HepG2 (cell line): ENCODE measurements around the gene ENDOG. TPM values are rescaled to one million over a fixed set of nuclear protein-coding genes. Genes with fewer than 3 reads are reported as not detected.

Source experiments
- ATAC-seq: fragments of 200-7000 bp; cut with Tn5 transposase; 3 replicates; pipeline ENCODE4 v1.9.1; 2020; ENCODE audit warnings: mild to moderate bottlenecking, moderate library complexity
- BruUV-seq: library from RNA; stranded (reverse); fragments of 400-500 nt; replicated peaks from 2 replicates; lab custom pipeline; 2021; lab: Mats Ljungman, UMichigan
- CTCF ChIA-PET: fragments of 300-600 bp; formaldehyde crosslinking; extraction: SDS; loops from one replicate; lab custom pipeline; 2021; ENCODE audit warnings: low total read pairs, inconsistent platforms, low intra/inter-chr PET ratio; lab: Yijun Ruan, JAX
- POLR2A ChIA-PET: fragments of 350-600 bp; sonication (Branson Sonifier 250); formaldehyde crosslinking; loops from one replicate; lab custom pipeline; 2020; ENCODE audit warnings: antibody characterized with exemption, inconsistent platforms; lab: Yijun Ruan, JAX
- DNase-seq: peaks from one replicate; pipeline ENCODE4 v3.0.0-alpha.2; 2015; ENCODE audit warnings: low spot score
- FAIRE-seq: peaks from 3 replicates; lab custom pipeline; 2011; peaks lifted over from hg19 to GRCh38; lab: Jason Lieb, UNC
- H2AFZ ChIP-seq: one replicate; pipeline ENCODE4 v1.6.1; 2011; ENCODE audit warnings: low read length, inconsistent platforms
- H3K27ac ChIP-seq: fragments of 300-600 bp; 3 replicates; pipeline ENCODE4 v1.8.0; 2011; ENCODE audit warnings: mixed run types, mild to moderate bottlenecking, mixed read lengths, low read length, inconsistent platforms; ENCODE audit not compliant: insufficient read depth; ENCODE audit errors: extremely low read length
- H3K27me3 ChIP-seq, 2 experiments: fragments of 200-600 bp in 1 of 2; 2 replicates in 1 of 2; 3 replicates in 1 of 2; pipeline versions ENCODE4 v1.6.0 to v1.8.0; 2011; ENCODE audit warnings: low read length in 2 of 2, mild to moderate bottlenecking in 2 of 2, moderate library complexity in 2 of 2, inconsistent platforms in 1 of 2; ENCODE audit not compliant: insufficient read depth in 2 of 2, control insufficient read depth in 1 of 2
- H3K36me3 ChIP-seq, 2 experiments: fragments of 200-600 bp in 1 of 2; replicated peaks in 1 of 2; 2 replicates in 1 of 2; 3 replicates in 1 of 2; pipeline versions ENCODE4 v1.5.1 to v1.8.0; 2011; ENCODE audit warnings: low read length in 2 of 2, inconsistent platforms in 1 of 2; ENCODE audit not compliant: insufficient read depth in 2 of 2, control insufficient read depth in 1 of 2
- H3K4me1 ChIP-seq: 2 replicates; pipeline ENCODE4 v1.5.1; 2012; ENCODE audit warnings: low read length, inconsistent platforms; ENCODE audit not compliant: insufficient read depth
- H3K4me2 ChIP-seq: 2 replicates; pipeline ENCODE4 v1.6.0; 2011; ENCODE audit warnings: low read depth, low read length, inconsistent platforms
- H3K4me3 ChIP-seq, 3 experiments: fragments of 200-600 bp in 1 of 3; sonication (generic), shearing (Covaris generic) in 1 of 3; replicated peaks in 1 of 3; 2 replicates each; pipeline ENCODE4 v1.5.1; 2011 to 2016; ENCODE audit warnings: low read length in 3 of 3, inconsistent platforms in 2 of 3, low read depth in 2 of 3, mild to moderate bottlenecking in 2 of 3, control low read depth in 1 of 3, mixed read lengths in 1 of 3; ENCODE audit not compliant: insufficient read depth in 1 of 3
- H3K79me2 ChIP-seq: one replicate; pipeline ENCODE4 v1.6.1; 2011; ENCODE audit warnings: low read length, inconsistent platforms; ENCODE audit not compliant: insufficient read depth
- H3K9ac ChIP-seq: 2 replicates; pipeline ENCODE4 v1.6.0; 2011; ENCODE audit warnings: mild to moderate bottlenecking, low read depth, low read length, inconsistent platforms; ENCODE audit not compliant: insufficient read depth
- H3K9me3 ChIP-seq: 2 replicates; pipeline ENCODE4 v1.5.1; 2012; ENCODE audit warnings: mild to moderate bottlenecking, low read length
- H4K20me1 ChIP-seq: 2 replicates; pipeline ENCODE4 v1.6.0; 2011; ENCODE audit warnings: inconsistent platforms, mild to moderate bottlenecking, low read length, moderate library complexity; ENCODE audit not compliant: insufficient read depth
- CBX1 ChIP-seq: IDR thresholded peaks from one replicate; pipeline ENCODE4 v1.6.1; 2016; ENCODE audit warnings: antibody characterized with exemption, low read depth
- CHCHD3 ChIP-seq: sonication (generic); formaldehyde crosslinking; IDR thresholded peaks from 2 replicates; pipeline ENCODE4 v1.8.0; 2022; ENCODE audit warnings: mild to moderate bottlenecking, missing genetic modification reagents, moderate library complexity
- HOXA3 ChIP-seq: sonication (generic); formaldehyde crosslinking; IDR thresholded peaks from 2 replicates; pipeline ENCODE4 v1.5.0; 2020; ENCODE audit warnings: missing genetic modification reagents
- ISX ChIP-seq: sonication (generic); formaldehyde crosslinking; conservative IDR thresholded peaks from 2 replicates; pipeline ENCODE4 v1.5.0; 2020; ENCODE audit warnings: missing genetic modification reagents
- KLF6 ChIP-seq: IDR thresholded peaks from 2 replicates; pipeline ENCODE4 v1.8.0; 2016; ENCODE audit warnings: missing biosample characterization, missing genetic modification reagents
- MED1 ChIP-seq: sonication (generic); formaldehyde crosslinking; IDR thresholded peaks from 2 replicates; pipeline ENCODE4 v1.4.0; 2020; ENCODE audit warnings: missing genetic modification reagents
- NAIF1 ChIP-seq: sonication (generic); formaldehyde crosslinking; IDR thresholded peaks from 2 replicates; pipeline ENCODE4 v1.5.0; 2020; ENCODE audit warnings: mild to moderate bottlenecking, missing genetic modification reagents, borderline replicate concordance
- NFE2L2 ChIP-seq: fragments of 150-350 bp; IDR thresholded peaks from 2 replicates; pipeline ENCODE4 v1.6.1; 2014; ENCODE audit warnings: low read length
- NFRKB ChIP-seq: fragments of 450-650 bp; IDR thresholded peaks from 2 replicates; pipeline ENCODE4 v1.6.1; 2017
- PAX8 ChIP-seq: sonication (generic); formaldehyde crosslinking; IDR thresholded peaks from 2 replicates; pipeline ENCODE4 v1.8.0; 2022; ENCODE audit warnings: mild to moderate bottlenecking, missing genetic modification reagents, borderline replicate concordance
- SKIL ChIP-seq: sonication (generic); formaldehyde crosslinking; IDR thresholded peaks from 2 replicates; pipeline ENCODE4 v1.8.0; 2022; ENCODE audit warnings: missing genetic modification reagents, mild to moderate bottlenecking, moderate library complexity, borderline replicate concordance
- SRSF4 ChIP-seq: fragments of 200-400 bp; formaldehyde crosslinking; IDR thresholded peaks from one replicate; pipeline ENCODE4 v1.6.1; 2018; ENCODE audit warnings: mild to moderate bottlenecking, low read depth, low read length, moderate library complexity; ENCODE audit not compliant: poor library complexity, severe bottlenecking
- ZKSCAN1 ChIP-seq: fragments of 150-350 bp; IDR thresholded peaks from 2 replicates; pipeline ENCODE4 v1.6.1; 2014; ENCODE audit warnings: low read length
- ZMYM3 ChIP-seq: sonication (generic); formaldehyde crosslinking; IDR thresholded peaks from 2 replicates; pipeline ENCODE4 v1.5.1; 2020; ENCODE audit warnings: mild to moderate bottlenecking, missing genetic modification reagents
- ZNF275 ChIP-seq: sonication (generic); formaldehyde crosslinking; IDR thresholded peaks from 2 replicates; pipeline ENCODE4 v1.8.0; 2022; ENCODE audit warnings: missing genetic modification reagents, mild to moderate bottlenecking, inconsistent platforms, borderline replicate concordance
- ZNF30 ChIP-seq: sonication (generic); formaldehyde crosslinking; IDR thresholded peaks from 2 replicates; pipeline ENCODE4 v1.5.0; 2020; ENCODE audit warnings: mild to moderate bottlenecking, missing genetic modification reagents
- ZNF446 ChIP-seq: sonication (generic); formaldehyde crosslinking; IDR thresholded peaks from 2 replicates; pipeline ENCODE4 v1.5.0; 2020; ENCODE audit warnings: mild to moderate bottlenecking, missing genetic modification reagents
- ZNF598 ChIP-seq: sonication (generic); formaldehyde crosslinking; IDR thresholded peaks from 2 replicates; pipeline ENCODE4 v1.5.1; 2020; ENCODE audit warnings: mild to moderate bottlenecking, missing genetic modification reagents, borderline replicate concordance
- WGBS: methylation state at CpG from one replicate; pipeline ENCODE4 v1.1.6; 2017; ENCODE audit warnings: low lambda C conversion rate; 5-methylcytosine and 5-hydroxymethylcytosine counted together
- in situ Hi-C: cut with HindIII; loops from 2 replicates; pipeline ENCODE4 v1.10.0; 2017; ENCODE audit warnings: low pct_unique_long_range_greater_than_20kb; ENCODE audit not compliant: extremely low pct_ligation_motif_present
- intact Hi-C: fragments of 100-400 bp; cut with micrococcal nuclease; formaldehyde crosslinking; loops from one replicate; pipeline ENCODE4 v1.10.0; 2022; ENCODE audit not compliant: unreplicated experiment
- polyA plus RNA-seq, 8 experiments: library from polyadenylated mRNA; depleted of rRNA in 3 of 8; stranded (reverse) in 7 of 8; unstranded in 1 of 8; fragments of >200 nt; fragmentation: Illumina TruSeq in 4 of 8; extraction: Trizol in 4 of 8; gene quantifications; 2 replicates each; pipeline versions ENCODE4 v1.2.1 to v1.2.3, GENCODE V29; 2011 to 2016; ENCODE audit warnings: low read depth in 4 of 8, missing spikeins in 1 of 8, mixed read lengths in 1 of 8; ENCODE audit not compliant: insufficient read depth in 1 of 8
- total RNA-seq, 5 experiments: library from RNA; depleted of rRNA; stranded (reverse); fragments of >200 nt; fragmentation: Illumina TruSeq; extraction: Trizol; gene quantifications; 2 replicates each; pipeline ENCODE4 v1.2.3, GENCODE V29; 2016; ENCODE audit warnings: low read depth in 1 of 5
- TF ChIP-seq, protein P1 (sequence below): sonication (generic); formaldehyde crosslinking; IDR thresholded peaks from 2 replicates; pipeline ENCODE4 v1.5.1; 2020; ENCODE audit warnings: missing genetic modification reagents, mild to moderate bottlenecking, borderline replicate concordance
- TF ChIP-seq, protein P2 (sequence below): sonication (generic); formaldehyde crosslinking; IDR thresholded peaks from 2 replicates; pipeline ENCODE4 v1.5.0; 2020; ENCODE audit warnings: mild to moderate bottlenecking, missing genetic modification reagents, borderline replicate concordance

Gene ENDOG
- total and polyA plus RNA-seq, 2 of the 13 experiments (the other 11 are each of a cell fraction or from before 2014, with no cell fraction given): 26.3 to 28.8 TPM

- Histone ChIP-seq H3K4me1 (peaks cover 44% of the 10 kb centered on the region), H3K27me3 (no peaks in the 10 kb centered on the region; a peak in 1 of 5 replicates), H3K9me3 (no peaks in the 10 kb centered on the region), H3K4me2 (no peak overlapping the region), H3K9ac (no peak overlapping the region), H3K79me2 (peaks cover 16% of the 10 kb centered on the region), H4K20me1 (no peaks in the 10 kb centered on the region), H3K4me3 (no peak overlapping the region), H3K27ac (no peak overlapping the region), H2AFZ (no peak overlapping the region), H3K36me3 (no peaks in the 10 kb centered on the region)
- TF ChIP-seq ZNF275 (CRISPR knock-in tag) (no peak), ZNF598 (no peak), NFRKB (no peak), NFE2L2 (no peak), ZKSCAN1 (no peak), SRSF4 (no peak), ZNF30 (no peak), NAIF1 (CRISPR knock-in tag) (no peak), CBX1 (no peak), ZNF446 (CRISPR knock-in tag) (no peak), PAX8 (CRISPR knock-in tag) (no peak), ISX (CRISPR knock-in tag) (no peak), HOXA3 (CRISPR knock-in tag) (no peak), KLF6 (CRISPR knock-in tag) (no peak), SKIL (CRISPR knock-in tag) (no peak), ZMYM3 (CRISPR knock-in tag) (no peak), CHCHD3 (CRISPR knock-in tag) (no peak), MED1 (CRISPR knock-in tag) (no peak)
- TF ChIP-seq, protein P1, sequence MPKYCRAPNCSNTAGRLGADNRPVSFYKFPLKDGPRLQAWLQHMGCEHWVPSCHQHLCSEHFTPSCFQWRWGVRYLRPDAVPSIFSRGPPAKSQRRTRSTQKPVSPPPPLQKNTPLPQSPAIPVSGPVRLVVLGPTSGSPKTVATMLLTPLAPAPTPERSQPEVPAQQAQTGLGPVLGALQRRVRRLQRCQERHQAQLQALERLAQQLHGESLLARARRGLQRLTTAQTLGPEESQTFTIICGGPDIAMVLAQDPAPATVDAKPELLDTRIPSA: no peak
- TF ChIP-seq, protein P2, sequence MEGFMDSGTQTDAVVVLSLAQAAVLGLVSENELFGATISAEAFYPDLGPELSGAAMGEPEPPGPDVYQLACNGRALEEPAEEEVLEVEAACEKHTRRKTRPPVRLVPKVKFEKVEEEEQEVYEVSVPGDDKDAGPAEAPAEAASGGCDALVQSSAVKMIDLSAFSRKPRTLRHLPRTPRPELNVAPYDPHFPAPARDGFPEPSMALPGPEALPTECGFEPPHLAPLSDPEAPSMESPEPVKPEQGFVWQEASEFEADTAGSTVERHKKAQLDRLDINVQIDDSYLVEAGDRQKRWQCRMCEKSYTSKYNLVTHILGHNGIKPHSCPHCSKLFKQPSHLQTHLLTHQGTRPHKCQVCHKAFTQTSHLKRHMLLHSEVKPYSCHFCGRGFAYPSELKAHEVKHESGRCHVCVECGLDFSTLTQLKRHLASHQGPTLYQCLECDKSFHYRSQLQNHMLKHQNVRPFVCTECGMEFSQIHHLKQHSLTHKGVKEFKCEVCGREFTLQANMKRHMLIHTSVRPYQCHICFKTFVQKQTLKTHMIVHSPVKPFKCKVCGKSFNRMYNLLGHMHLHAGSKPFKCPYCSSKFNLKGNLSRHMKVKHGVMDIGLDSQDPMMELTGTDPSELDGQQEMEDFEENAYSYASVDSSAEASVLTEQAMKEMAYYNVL (CRISPR knock-in tag): no peak
- DNase-seq (no peak), FAIRE-seq (no peak), ATAC-seq (no peak)
- POLR2A ChIA-PET: no interaction called here
- WGBS: 96% methylated on average over 6 of the region's 6 CpGs
- CTCF ChIA-PET: no interaction called here
- intact Hi-C loops: no loop called here
- in situ Hi-C loops: no loop called here
- no TSS peak for BruUV-seq
These were observed 49.7 kb upstream of the ENDOG start for GRCh38 chr9:128768606-128769005.
